ENCODE results near the gene AKR1C2. TPM values are rescaled to one million over a fixed set of nuclear protein-coding genes. Genes with fewer than 3 reads are reported as not detected.
"Not testable (repeated sequence)": the region's sequence is repeated elsewhere in the genome, so short reads cannot be mapped to it uniquely, and the experiment has no call there.

Gene AKR1C2
- total and polyA plus RNA-seq, 9 of the 15 experiments (the other 6 are each of a cell fraction or from before 2014, with no cell fraction given), result 13.8 to 74.0 (median 30.5) TPM

- peak; percentile 76; the same call in 1 of the 2 replicates for TF ChIP-seq TRIM28 (IDR thresholded peaks at IDR 0.05)
- TF ChIP-seq ZNF695 (CRISPR knock-in tag; IDR thresholded peaks at IDR 0.05), result no peak
- TF ChIP-seq ZNF253 (CRISPR knock-in tag; conservative IDR thresholded peaks at IDR 0.05), result no peak
- no peak for TF ChIP-seq ZNF717 (CRISPR knock-in tag; IDR thresholded peaks at IDR 0.05)
- peak in 1 of 2 experiments; percentile 55; a peak in 1 of 3 replicates for TF ChIP-seq CBX3 (IDR thresholded peaks at IDR 0.05; ENCODE audit: borderline replicate concordance in 1 of 2, low read length in 2 of 2)
These were observed 27.3 kb upstream of the AKR1C2 start (continued) for GRCh38 chr10:5030989-5031388.

GRCh38 chr10:5025461-5025881, 21.8 kb upstream of the AKR1C2 start:
- FAIRE-seq; ATAC-seq; H3K9ac ChIP-seq (ENCODE audit: insufficient read depth in 1 of 2, low read depth in 2 of 2, low read length in 2 of 2); H3K4me1 ChIP-seq (replicated peaks in 1 of 2; ENCODE audit: control insufficient read depth in 2 of 2, insufficient read depth in 2 of 2, low read length in 2 of 2); H3K4me3 ChIP-seq; in situ Hi-C loops (cut with MboI); H4K20me1 ChIP-seq (replicated peaks; ENCODE audit: control insufficient read depth, insufficient read depth, low read length); DNase-seq (ENCODE audit: extremely low read depth in 1 of 4, low spot score in 3 of 4); H3K79me2 ChIP-seq (ENCODE audit: control insufficient read depth, insufficient read depth, low read length); H3K36me3 ChIP-seq (ENCODE audit: control insufficient read depth, insufficient read depth, low read length); H3K9me1 ChIP-seq (ENCODE audit: control insufficient read depth, insufficient read depth, low read length); H3K27me3 ChIP-seq (ENCODE audit: control insufficient read depth in 2 of 2, insufficient read depth in 2 of 2, low read length in 2 of 2); BruUV-seq (replicated peaks); H3K9me3 ChIP-seq (replicated peaks; ENCODE audit: control insufficient read depth, insufficient read depth, low read depth, low read length); H2AFZ ChIP-seq (ENCODE audit: low read depth, low read length); intact Hi-C loops (cut with micrococcal nuclease); H3K27ac ChIP-seq (ENCODE audit: extremely low read depth, low read depth, low read length); H3K4me2 ChIP-seq (ENCODE audit: insufficient read depth, low read length): not testable (repeated sequence)
- POLR2A ChIA-PET, result interaction anchor here (0.6 kb wide), 2 partner anchors 11 to 1212 kb away, joined by 3 read pairs; no protein-coding TSS in a partner anchor
- CTCF ChIA-PET (ENCODE audit: low intra/inter-chr PET ratio), result interaction anchor here (0.6 kb wide), 1 partner anchor 213 kb away, joined by 3 read pairs; no protein-coding TSS in a partner anchor

Data from K562 (cell line).